ENCODE measurements around the gene EIF6.

DNA sequence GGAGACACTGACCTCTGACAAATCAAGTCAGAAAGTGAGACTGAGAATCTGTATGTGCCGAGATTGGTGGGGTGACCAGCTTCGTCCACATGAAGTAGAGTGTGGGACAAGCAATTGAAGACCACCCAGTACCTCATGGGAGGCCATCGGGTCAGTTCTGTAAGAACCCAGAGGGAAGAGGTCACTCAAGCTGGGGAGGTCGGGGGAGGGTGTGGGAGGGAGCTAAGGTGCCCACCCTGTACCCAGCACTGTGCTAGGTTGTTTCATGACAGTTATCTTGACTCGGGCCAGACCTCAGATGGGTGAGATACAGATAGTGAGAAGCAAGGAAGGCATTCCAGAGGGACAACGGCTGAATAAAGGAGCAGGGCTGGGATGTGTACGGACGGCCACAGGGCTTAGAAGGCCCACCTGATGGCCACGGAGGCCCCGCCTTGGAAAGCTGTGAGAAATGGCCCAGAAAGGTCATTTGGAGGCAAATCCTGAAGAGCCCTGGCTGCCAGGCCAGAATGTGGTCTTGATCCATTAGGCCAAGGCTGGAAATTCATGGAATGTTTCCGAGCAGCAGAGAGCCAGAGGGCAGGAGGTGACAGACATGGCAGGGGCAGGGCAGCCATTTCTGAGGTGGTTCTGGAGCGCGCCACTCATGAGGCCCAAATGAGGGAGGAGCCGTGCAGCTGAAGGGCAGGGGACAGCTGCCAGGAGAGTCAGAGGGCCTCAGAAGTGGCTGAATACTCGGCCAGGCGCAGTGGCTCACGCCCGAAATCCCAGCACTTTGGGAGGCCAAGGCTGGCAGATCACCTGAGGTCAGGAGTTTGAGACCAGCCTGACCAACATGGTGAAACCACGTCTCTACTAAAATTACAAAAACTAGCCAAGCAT, 14.3 kb downstream of the EIF6 start:
- TF ChIP-seq, protein P1, sequence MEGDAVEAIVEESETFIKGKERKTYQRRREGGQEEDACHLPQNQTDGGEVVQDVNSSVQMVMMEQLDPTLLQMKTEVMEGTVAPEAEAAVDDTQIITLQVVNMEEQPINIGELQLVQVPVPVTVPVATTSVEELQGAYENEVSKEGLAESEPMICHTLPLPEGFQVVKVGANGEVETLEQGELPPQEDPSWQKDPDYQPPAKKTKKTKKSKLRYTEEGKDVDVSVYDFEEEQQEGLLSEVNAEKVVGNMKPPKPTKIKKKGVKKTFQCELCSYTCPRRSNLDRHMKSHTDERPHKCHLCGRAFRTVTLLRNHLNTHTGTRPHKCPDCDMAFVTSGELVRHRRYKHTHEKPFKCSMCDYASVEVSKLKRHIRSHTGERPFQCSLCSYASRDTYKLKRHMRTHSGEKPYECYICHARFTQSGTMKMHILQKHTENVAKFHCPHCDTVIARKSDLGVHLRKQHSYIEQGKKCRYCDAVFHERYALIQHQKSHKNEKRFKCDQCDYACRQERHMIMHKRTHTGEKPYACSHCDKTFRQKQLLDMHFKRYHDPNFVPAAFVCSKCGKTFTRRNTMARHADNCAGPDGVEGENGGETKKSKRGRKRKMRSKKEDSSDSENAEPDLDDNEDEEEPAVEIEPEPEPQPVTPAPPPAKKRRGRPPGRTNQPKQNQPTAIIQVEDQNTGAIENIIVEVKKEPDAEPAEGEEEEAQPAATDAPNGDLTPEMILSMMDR (IDR thresholded peaks at IDR 0.05; ENCODE audit: control extremely low read depth in 1 of 3, insufficient read depth in 1 of 3, low read depth in 1 of 3, low read length in 3 of 3), result no peak
- no peak for TF ChIP-seq SP1 (IDR thresholded peaks at IDR 0.05; ENCODE audit: low read depth, low read length)

All from H1 (cell line).